ENCODE data around the gene ASS1. TPM values are rescaled to one million over a fixed set of nuclear protein-coding genes. Genes with fewer than 3 reads are reported as not detected.

The ASS1 gene
- total and polyA plus RNA-seq, 2 of the 13 experiments (the other 11 are each of a cell fraction or from before 2014, with no cell fraction given) = 77.6 to 122 TPM

DNA sequence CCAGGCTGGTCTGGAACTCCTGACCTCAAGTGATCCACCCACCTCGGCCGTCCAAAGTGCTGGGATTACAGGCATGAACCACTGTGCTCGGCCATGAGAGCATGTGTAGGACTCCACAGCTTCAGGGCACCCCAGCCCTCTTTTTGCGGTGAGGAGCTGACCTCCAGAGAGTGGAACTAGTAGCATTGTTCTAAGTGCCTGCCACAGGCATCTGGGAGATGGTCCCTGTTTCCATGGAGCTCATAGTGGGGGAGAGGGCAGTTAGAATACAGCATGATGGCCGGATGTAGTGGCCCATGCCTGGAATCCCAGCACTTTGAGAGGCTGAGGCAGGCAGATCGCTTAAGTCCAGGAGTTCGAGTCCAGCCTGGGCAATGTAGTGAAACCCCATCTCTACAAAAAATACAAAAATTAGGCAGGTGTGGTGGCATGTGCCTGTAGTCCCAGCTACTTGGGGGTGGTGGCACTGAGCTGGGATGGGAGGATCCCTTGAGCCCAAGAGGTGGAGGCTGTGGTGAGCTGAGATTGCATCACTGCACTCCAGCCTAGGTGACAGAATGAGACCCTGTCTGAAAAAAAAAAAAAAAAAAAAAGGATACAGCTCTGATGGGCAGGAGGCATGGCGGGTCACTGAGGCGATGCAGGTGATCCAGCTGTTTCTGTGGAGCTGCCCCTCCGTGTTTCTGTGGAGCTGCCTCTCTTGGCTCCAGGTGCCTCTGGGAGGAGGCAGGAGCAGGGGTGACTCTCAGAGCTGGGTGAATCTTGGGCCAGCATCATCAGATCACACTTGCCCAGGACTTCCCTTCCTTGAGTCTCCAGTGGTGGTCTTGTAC lies 4.2 kb downstream of the ASS1 start:
- Histone ChIP-seq H2AFZ (ENCODE audit: low read length) (no peak overlapping the region), H3K4me2 (ENCODE audit: low read depth, low read length) (no peak overlapping the region), H3K27me3 (ENCODE audit: control insufficient read depth in 1 of 2, insufficient read depth in 2 of 2, low read length in 2 of 2) (no peaks in the 10 kb centered on the region; a peak in 1 of 5 replicates), H3K27ac (ENCODE audit: extremely low read length, insufficient read depth, low read length) (no peak overlapping the region), H3K4me3 (replicated peaks in 1 of 3; ENCODE audit: insufficient read depth in 1 of 3, low read depth in 2 of 3, low read length in 3 of 3) (no peak overlapping the region), H3K9me3 (ENCODE audit: low read length) (no peaks in the 10 kb centered on the region), H3K79me2 (ENCODE audit: insufficient read depth, low read length) (no peaks in the 10 kb centered on the region), H3K36me3 (replicated peaks in 1 of 2; ENCODE audit: control insufficient read depth in 1 of 2, insufficient read depth in 2 of 2, low read length in 2 of 2) (no peaks in the 10 kb centered on the region), H4K20me1 (ENCODE audit: insufficient read depth, low read length) (peaks cover 14% of the 10 kb centered on the region; the same call in 1 of the 2 replicates), H3K9ac (ENCODE audit: insufficient read depth, low read depth, low read length) (no peak overlapping the region), H3K4me1 (ENCODE audit: insufficient read depth, low read length) (peaks cover 87% of the 10 kb centered on the region)
- no peak for FAIRE-seq
- no peak for DNase-seq (ENCODE audit: low spot score)
- intact Hi-C loops (cut with micrococcal nuclease; ENCODE audit: unreplicated experiment) (no loop called here), in situ Hi-C loops (cut with HindIII; ENCODE audit: extremely low pct_ligation_motif_present, low pct_unique_long_range_greater_than_20kb) (no loop called here)
- ChIA-PET POLR2A (no interaction called here), CTCF (ENCODE audit: low intra/inter-chr PET ratio, low total read pairs) (no interaction called here)
- ATAC-seq = no peak
- TF ChIP-seq CC2D1A (CRISPR knock-in tag; IDR thresholded peaks at IDR 0.05) = no peak
- 99% methylated on average over 7 of the region's 10 CpGs for WGBS (ENCODE audit: low lambda C conversion rate)
- BruUV-seq (replicated peaks) = no TSS peak

GRCh38 chr9:130450344-130451003 lies 5.7 kb downstream of the ASS1 start:
- in situ Hi-C loops (cut with HindIII; ENCODE audit: extremely low pct_ligation_motif_present, low pct_unique_long_range_greater_than_20kb) = loop anchor here (5.0 kb wide), 1 partner anchor 232 kb away; no protein-coding TSS in a partner anchor
- Histone ChIP-seq H3K27ac (ENCODE audit: extremely low read length, insufficient read depth, low read length) (peak overlapping the region; percentile 51), H3K4me1 (ENCODE audit: insufficient read depth, low read length) (peaks cover 86% of the 10 kb centered on the region), H3K27me3 (ENCODE audit: control insufficient read depth in 1 of 2, insufficient read depth in 2 of 2, low read length in 2 of 2) (no peaks in the 10 kb centered on the region; a peak in 1 of 5 replicates), H3K9me3 (ENCODE audit: low read length) (no peaks in the 10 kb centered on the region), H3K4me3 (replicated peaks in 1 of 3; ENCODE audit: insufficient read depth in 1 of 3, low read depth in 2 of 3, low read length in 3 of 3) (peak overlapping the region in 1 of 3 experiments; percentile 53; a peak in 2 of 6 replicates), H3K9ac (ENCODE audit: insufficient read depth, low read depth, low read length) (no peak overlapping the region), H3K79me2 (ENCODE audit: insufficient read depth, low read length) (no peaks in the 10 kb centered on the region), H3K4me2 (ENCODE audit: low read depth, low read length) (peak overlapping the region; percentile 62), H4K20me1 (ENCODE audit: insufficient read depth, low read length) (peaks cover 14% of the 10 kb centered on the region; the same call in 1 of the 2 replicates), H2AFZ (ENCODE audit: low read length) (no peak overlapping the region), H3K36me3 (replicated peaks in 1 of 2; ENCODE audit: control insufficient read depth in 1 of 2, insufficient read depth in 2 of 2, low read length in 2 of 2) (no peaks in the 10 kb centered on the region)
- ATAC-seq (peak; percentile 78), FAIRE-seq (peak; percentile 95), DNase-seq (ENCODE audit: low spot score) (peak; percentile 90)
- no TSS peak for BruUV-seq (replicated peaks)
- ChIA-PET POLR2A (interaction anchor here (0.8 to 1.4 kb wide), 6 partner anchors 12 to 243 kb away, joined by 3 to 5 read pairs (median 4); partner anchors contain the start of gene EXOSC2), CTCF (ENCODE audit: low intra/inter-chr PET ratio, low total read pairs) (interaction anchor here (1.4 kb wide), 1 partner anchor 18 kb away, joined by 3 read pairs; no protein-coding TSS in a partner anchor)
- 0% methylated on average over 8 of the region's 15 CpGs for WGBS (ENCODE audit: low lambda C conversion rate)
- intact Hi-C loops (cut with micrococcal nuclease; ENCODE audit: unreplicated experiment) = loop anchor here (2.0 to 10.0 kb wide), 3 partner anchors 18 to 392 kb away; no protein-coding TSS in a partner anchor
- peak; percentile 98 for TF ChIP-seq ZSCAN9 (CRISPR knock-in tag; IDR thresholded peaks at IDR 0.05; ENCODE audit: borderline replicate concordance)
- TF ChIP-seq ZNF703 (CRISPR knock-in tag; IDR thresholded peaks at IDR 0.05; ENCODE audit: borderline replicate concordance) = no peak
- peak; percentile 96 for TF ChIP-seq SPEN (CRISPR knock-in tag; IDR thresholded peaks at IDR 0.05; ENCODE audit: low read depth)
- peak; percentile 78; the same call in 1 of the 2 replicates for TF ChIP-seq MIER3 (CRISPR knock-in tag; IDR thresholded peaks at IDR 0.05; ENCODE audit: borderline replicate concordance)
- TF ChIP-seq ZNF121 (CRISPR knock-in tag; IDR thresholded peaks at IDR 0.05) = peak; percentile 85
- TF ChIP-seq, protein P1, sequence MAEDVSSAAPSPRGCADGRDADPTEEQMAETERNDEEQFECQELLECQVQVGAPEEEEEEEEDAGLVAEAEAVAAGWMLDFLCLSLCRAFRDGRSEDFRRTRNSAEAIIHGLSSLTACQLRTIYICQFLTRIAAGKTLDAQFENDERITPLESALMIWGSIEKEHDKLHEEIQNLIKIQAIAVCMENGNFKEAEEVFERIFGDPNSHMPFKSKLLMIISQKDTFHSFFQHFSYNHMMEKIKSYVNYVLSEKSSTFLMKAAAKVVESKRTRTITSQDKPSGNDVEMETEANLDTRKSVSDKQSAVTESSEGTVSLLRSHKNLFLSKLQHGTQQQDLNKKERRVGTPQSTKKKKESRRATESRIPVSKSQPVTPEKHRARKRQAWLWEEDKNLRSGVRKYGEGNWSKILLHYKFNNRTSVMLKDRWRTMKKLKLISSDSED (CRISPR knock-in tag; IDR thresholded peaks at IDR 0.05) = no peak
- no peak for TF ChIP-seq ZNF10 (CRISPR knock-in tag; IDR thresholded peaks at IDR 0.05; ENCODE audit: borderline replicate concordance, low read depth)
- TF ChIP-seq, protein P2, sequence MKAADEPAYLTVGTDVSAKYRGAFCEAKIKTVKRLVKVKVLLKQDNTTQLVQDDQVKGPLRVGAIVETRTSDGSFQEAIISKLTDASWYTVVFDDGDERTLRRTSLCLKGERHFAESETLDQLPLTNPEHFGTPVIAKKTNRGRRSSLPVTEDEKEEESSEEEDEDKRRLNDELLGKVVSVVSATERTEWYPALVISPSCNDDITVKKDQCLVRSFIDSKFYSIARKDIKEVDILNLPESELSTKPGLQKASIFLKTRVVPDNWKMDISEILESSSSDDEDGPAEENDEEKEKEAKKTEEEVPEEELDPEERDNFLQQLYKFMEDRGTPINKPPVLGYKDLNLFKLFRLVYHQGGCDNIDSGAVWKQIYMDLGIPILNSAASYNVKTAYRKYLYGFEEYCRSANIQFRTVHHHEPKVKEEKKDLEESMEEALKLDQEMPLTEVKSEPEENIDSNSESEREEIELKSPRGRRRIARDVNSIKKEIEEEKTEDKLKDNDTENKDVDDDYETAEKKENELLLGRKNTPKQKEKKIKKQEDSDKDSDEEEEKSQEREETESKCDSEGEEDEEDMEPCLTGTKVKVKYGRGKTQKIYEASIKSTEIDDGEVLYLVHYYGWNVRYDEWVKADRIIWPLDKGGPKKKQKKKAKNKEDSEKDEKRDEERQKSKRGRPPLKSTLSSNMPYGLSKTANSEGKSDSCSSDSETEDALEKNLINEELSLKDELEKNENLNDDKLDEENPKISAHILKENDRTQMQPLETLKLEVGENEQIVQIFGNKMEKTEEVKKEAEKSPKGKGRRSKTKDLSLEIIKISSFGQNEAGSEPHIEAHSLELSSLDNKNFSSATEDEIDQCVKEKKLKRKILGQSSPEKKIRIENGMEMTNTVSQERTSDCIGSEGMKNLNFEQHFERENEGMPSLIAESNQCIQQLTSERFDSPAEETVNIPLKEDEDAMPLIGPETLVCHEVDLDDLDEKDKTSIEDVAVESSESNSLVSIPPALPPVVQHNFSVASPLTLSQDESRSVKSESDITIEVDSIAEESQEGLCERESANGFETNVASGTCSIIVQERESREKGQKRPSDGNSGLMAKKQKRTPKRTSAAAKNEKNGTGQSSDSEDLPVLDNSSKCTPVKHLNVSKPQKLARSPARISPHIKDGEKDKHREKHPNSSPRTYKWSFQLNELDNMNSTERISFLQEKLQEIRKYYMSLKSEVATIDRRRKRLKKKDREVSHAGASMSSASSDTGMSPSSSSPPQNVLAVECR (CRISPR knock-in tag; IDR thresholded peaks at IDR 0.05; ENCODE audit: borderline replicate concordance) = peak; percentile 84; the same call in 1 of the 2 replicates
- TF ChIP-seq HMG20B (CRISPR knock-in tag; conservative IDR thresholded peaks at IDR 0.05) = no peak; the same call in 1 of the 2 replicates

All from HepG2 (cell line).